ENCODE results near the gene SPATC1L. TPM values are rescaled to one million over a fixed set of nuclear protein-coding genes. Genes with fewer than 3 reads are reported as not detected.
"Not testable (repeated sequence)": the region's sequence is repeated elsewhere in the genome, so short reads cannot be mapped to it uniquely, and the experiment has no call there.

The SPATC1L gene
- total and polyA plus RNA-seq, 2 donors from 2014 or later: 3.7 to 8.7 TPM

GRCh38 chr21:46171996-46172862 lies 12.0 kb downstream of the SPATC1L start:
- Histone ChIP-seq H3K4me1 (ENCODE audit: control insufficient read depth in 2 of 3, insufficient read depth in 2 of 3, low read depth in 1 of 3, low read length in 3 of 3) (no peaks in the 10 kb centered on the region), H3K9me3 (ENCODE audit: control insufficient read depth in 2 of 3, insufficient read depth in 1 of 3, low read length in 3 of 3) (no peaks in the 10 kb centered on the region), H3K9ac (ENCODE audit: low read length in 3 of 3) (no peak overlapping the region), H3K4me3 (ENCODE audit: low read length in 3 of 3) (no peak overlapping the region), H3K27me3 (ENCODE audit: control insufficient read depth, insufficient read depth, low read length) (no peaks in the 10 kb centered on the region), H3K27ac (ENCODE audit: low read depth in 2 of 2, low read length in 2 of 2) (no peak overlapping the region), H3K36me3 (ENCODE audit: control insufficient read depth in 2 of 3, insufficient read depth in 3 of 3, low read length in 3 of 3) (no peaks in the 10 kb centered on the region)
- DNase-seq (peak in 2 of 5 donors; percentile 39 to 45), FAIRE-seq (no peak)
- TF ChIP-seq, protein P1, sequence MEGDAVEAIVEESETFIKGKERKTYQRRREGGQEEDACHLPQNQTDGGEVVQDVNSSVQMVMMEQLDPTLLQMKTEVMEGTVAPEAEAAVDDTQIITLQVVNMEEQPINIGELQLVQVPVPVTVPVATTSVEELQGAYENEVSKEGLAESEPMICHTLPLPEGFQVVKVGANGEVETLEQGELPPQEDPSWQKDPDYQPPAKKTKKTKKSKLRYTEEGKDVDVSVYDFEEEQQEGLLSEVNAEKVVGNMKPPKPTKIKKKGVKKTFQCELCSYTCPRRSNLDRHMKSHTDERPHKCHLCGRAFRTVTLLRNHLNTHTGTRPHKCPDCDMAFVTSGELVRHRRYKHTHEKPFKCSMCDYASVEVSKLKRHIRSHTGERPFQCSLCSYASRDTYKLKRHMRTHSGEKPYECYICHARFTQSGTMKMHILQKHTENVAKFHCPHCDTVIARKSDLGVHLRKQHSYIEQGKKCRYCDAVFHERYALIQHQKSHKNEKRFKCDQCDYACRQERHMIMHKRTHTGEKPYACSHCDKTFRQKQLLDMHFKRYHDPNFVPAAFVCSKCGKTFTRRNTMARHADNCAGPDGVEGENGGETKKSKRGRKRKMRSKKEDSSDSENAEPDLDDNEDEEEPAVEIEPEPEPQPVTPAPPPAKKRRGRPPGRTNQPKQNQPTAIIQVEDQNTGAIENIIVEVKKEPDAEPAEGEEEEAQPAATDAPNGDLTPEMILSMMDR (IDR thresholded peaks at IDR 0.05; ENCODE audit: borderline replicate concordance, extremely low read depth, insufficient read depth): no peak
- intact Hi-C loops (cut with DNase I): no loop called here

GRCh38 chr21:46171585-46171984 lies 12.7 kb downstream of the SPATC1L start:
- DNase-seq: no peak
- Histone ChIP-seq H3K9ac (ENCODE audit: low read length in 3 of 3) (no peak overlapping the region), H3K9me3 (ENCODE audit: control insufficient read depth in 2 of 3, insufficient read depth in 1 of 3, low read length in 3 of 3) (no peaks in the 10 kb centered on the region), H3K27me3 (ENCODE audit: control insufficient read depth, insufficient read depth, low read length) (no peaks in the 10 kb centered on the region), H3K4me3 (ENCODE audit: low read length in 3 of 3) (no peak overlapping the region), H3K27ac (ENCODE audit: low read depth in 2 of 2, low read length in 2 of 2) (no peak overlapping the region), H3K4me1 (ENCODE audit: control insufficient read depth in 2 of 3, insufficient read depth in 2 of 3, low read depth in 1 of 3, low read length in 3 of 3) (no peaks in the 10 kb centered on the region), H3K36me3 (ENCODE audit: control insufficient read depth in 2 of 3, insufficient read depth in 3 of 3, low read length in 3 of 3) (no peaks in the 10 kb centered on the region)
- TF ChIP-seq, protein P1 (IDR thresholded peaks at IDR 0.05; ENCODE audit: borderline replicate concordance, extremely low read depth, insufficient read depth): no peak
- intact Hi-C loops (cut with DNase I): no loop called here
- no peak for FAIRE-seq

DNA sequence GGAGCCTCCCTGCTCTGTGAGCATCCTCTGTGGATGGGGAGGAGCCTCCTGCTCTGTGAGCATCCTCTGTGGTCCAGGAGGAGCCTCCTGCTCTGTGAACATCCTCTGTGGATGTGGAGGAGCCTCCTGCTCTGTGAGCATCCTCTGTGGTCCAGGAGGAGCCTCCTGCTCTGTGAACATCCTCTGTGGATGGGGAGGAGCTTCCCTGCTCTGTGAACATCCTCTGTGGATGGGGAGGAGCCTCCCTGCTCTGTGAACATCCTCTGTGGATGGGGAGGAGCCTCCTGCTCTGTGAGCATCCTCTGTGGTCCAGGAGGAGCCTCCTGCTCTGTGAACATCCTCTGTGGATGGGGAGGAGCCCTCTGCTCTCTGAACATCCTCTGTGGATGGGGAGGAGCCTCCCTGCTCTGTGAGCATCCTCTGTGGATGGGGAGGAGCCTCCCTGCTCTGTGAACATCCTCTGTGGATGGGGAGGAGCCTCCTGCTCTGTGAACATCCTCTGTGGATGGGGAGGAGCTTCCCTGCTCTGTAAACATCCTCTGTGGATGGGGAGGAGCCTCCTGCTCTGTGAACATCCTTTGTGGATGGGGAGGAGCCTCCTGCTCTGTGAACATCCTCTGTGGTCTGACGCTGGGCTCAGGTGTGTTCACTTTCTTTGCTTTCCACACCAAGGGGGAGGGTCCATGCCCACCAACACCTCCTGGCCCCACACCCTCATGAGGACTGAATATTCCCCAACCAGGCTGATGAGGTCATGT lies 13.6 kb downstream of the SPATC1L start:
- FAIRE-seq; H3K9ac ChIP-seq (ENCODE audit: low read length in 3 of 3); H3K4me1 ChIP-seq (ENCODE audit: control insufficient read depth in 2 of 3, insufficient read depth in 2 of 3, low read depth in 1 of 3, low read length in 3 of 3); H3K27ac ChIP-seq (ENCODE audit: low read depth in 2 of 2, low read length in 2 of 2); H3K9me3 ChIP-seq (ENCODE audit: control insufficient read depth in 2 of 3, insufficient read depth in 1 of 3, low read length in 3 of 3); H3K27me3 ChIP-seq (ENCODE audit: control insufficient read depth, insufficient read depth, low read length); DNase-seq; H3K36me3 ChIP-seq (ENCODE audit: control insufficient read depth in 2 of 3, insufficient read depth in 3 of 3, low read length in 3 of 3); intact Hi-C loops (cut with DNase I); H3K4me3 ChIP-seq (ENCODE audit: low read length in 3 of 3): not testable (repeated sequence)
